GM21619 (cell line): ENCODE data around the gene GGA1.
"Not testable (repeated sequence)": the region's sequence is repeated elsewhere in the genome, so short reads cannot be mapped to it uniquely, and the experiment has no call there.

Experiments
- ATAC-seq: cut with Tn5 transposase; IDR thresholded peaks from one replicate; pipeline ENCODE4 v1.9.1; 2021; ENCODE audit not compliant: unreplicated experiment

GGA1 gene

DNA sequence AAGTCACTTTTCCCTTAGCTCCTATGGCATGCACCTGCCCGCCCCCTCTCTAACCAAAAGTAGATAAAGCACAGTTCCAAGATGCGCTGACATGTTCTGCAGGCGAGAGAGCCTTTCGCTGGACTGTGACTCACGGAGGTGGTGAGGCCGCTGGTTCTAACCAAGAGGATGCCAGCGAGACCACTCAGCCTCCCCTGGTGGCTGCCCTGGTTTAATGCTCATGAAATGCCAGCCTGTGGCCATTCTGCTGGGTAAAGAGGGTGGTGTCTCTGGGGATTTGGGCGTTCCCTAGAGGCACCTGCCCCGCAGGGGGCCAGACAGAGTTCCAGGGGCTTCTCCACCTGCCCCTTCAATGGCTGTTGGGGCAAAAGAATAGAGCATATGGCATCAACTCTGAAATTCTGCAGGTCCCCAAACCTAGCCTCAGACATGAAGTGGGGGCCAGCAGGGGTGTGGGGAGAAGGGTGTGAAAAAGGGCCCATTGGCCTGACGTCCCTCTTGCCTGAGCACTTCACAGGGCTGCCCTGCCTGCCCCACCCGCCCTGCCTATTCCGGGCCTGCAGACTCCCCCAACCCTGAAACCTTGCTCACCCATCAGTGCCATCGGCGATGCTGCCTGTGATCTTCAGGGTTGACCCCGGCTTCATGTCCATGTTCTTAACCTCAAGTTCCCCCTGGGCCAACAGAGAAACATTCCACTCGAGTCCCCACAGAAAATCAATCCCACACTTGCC lies 37.2 kb upstream of the GGA1 start:
- ATAC-seq = no peak

GRCh38 chr22:37571992-37572373 lies 36.7 kb upstream of the GGA1 start:
- ATAC-seq = no peak

DNA sequence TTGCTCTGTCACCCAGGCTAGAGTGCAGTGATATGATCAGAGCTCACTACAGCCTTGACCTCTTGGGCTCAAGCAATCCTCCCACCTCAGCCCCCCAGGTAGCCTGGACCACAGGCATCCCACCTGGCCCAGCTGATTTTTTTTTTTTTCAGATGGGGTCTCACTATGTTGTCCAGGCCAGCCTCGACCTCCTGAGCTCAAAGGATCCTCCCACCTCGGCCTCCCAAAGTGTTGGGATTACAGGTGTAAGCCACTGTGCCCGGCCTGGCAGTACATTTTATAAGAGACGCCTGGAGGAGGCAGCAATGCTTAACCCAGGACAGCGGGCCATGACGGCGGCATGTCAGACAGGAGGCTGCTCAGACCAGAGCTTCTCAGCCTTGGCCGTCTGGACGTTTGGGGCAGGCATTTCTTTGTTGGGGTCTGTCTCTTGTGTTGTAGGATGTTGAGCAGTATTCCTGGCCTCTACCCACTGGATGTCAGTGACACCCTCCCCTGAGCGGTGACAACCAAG lies 33.1 kb upstream of the GGA1 start:
- no peak for ATAC-seq

- ATAC-seq = no peak
Observed at GRCh38 chr22:37578002-37578401, 30.6 kb upstream of the GGA1 start.

DNA sequence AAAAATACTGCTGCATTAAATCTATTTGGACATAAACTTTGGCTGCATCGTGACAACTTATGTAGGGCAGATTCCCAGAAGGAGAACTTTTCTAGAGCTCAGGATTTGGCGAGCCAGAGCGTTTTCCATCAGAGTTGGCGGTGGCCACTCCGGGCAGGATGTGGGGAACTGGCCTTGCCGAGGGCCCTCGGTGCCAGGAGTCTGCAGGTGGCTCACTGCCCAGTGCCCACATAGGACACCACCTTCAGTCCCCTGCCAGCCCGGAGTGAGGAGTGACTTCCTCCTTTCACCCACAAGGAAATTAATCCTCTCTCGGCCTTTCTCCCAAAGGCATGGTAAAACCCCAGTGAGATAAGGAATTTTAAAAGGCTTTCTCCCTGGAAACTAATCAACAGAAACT lies 27.1 kb upstream of the GGA1 start:
- no peak for ATAC-seq

DNA sequence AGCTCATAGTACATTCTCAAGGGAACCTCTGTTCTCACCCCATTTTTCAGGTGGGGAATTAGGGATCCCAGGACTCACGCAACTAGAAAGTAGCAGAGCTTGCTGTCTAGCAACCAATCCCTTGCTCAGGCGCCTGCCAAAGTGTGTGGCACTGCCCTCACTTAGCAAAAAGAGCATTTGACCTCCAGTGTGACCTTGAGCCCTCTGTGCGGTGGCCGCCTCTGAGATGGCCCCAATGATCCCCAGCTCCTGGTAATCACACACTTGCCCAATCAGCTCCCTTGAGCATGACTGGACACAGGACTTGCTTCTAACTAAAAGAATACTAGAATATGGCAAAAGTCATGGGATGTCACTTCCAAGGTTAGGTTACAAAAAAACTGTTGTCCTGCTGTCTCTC lies 26.1 kb upstream of the GGA1 start:
- ATAC-seq = no peak

- no peak for ATAC-seq
Observed at GRCh38 chr22:37588546-37589215, 20.0 kb upstream of the GGA1 start.

DNA sequence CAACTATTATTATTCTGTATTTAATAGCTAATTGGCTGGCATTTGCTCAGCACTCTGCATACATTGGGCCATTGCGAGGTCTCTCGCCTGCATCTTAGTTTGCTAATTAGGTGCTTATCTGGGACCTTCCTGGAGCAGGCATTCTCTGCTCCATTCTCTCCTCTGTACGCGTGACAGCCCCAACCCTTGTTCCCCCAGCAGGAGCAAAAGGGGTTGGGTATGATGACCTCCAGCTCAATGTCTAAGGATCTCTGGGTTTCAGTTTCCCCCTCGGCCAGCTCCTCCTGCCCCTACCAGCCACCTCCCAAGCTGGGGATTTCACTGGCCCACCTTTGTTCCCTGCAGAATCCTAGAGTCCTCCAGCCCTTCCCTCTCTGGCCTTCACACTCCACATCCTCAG lies 19.0 kb upstream of the GGA1 start:
- no peak for ATAC-seq

DNA sequence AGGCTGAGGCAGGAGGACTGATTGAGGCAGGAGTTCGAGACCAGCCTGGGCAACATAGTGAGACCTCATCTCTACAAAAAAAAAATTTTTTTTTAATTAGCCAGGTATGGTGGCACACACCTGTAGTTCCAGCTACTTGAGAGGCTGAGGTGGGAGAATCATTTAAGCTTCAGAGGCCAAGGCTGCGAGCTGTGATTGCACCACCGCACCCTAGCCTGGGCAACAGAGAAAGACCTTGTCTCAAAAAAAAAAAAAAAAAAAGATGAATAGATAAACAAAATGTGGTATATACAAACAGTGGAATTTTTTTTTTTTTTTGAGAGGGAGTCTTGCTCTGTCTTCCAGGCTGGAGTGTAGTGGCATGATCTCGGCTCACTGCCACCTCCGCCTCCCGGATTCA lies 17.6 kb upstream of the GGA1 start:
- ATAC-seq = not testable (repeated sequence)

GRCh38 chr22:37591823-37592404 lies 16.7 kb upstream of the GGA1 start:
- no peak for ATAC-seq

GRCh38 chr22:37594237-37594636 lies 14.4 kb upstream of the GGA1 start:
- ATAC-seq = no peak

- no peak for ATAC-seq
Observed at GRCh38 chr22:37599153-37599552, 9.5 kb upstream of the GGA1 start.

DNA sequence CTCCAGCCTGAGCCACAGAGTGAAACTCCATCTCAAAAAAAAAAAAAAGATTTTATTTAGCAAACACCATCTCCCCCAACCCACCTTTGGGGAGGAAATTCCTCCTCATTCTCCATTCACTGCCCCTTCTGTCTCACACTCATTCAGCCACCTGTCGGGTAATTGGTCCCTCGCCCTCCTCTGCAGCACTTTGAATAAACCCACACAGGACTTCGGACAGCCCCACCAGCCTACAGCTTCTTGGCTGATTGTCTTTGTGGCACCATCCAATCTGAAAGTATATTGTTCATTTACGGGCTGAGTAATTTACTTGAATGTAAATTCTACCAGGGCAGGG lies 7.5 kb upstream of the GGA1 start:
- no peak for ATAC-seq

DNA sequence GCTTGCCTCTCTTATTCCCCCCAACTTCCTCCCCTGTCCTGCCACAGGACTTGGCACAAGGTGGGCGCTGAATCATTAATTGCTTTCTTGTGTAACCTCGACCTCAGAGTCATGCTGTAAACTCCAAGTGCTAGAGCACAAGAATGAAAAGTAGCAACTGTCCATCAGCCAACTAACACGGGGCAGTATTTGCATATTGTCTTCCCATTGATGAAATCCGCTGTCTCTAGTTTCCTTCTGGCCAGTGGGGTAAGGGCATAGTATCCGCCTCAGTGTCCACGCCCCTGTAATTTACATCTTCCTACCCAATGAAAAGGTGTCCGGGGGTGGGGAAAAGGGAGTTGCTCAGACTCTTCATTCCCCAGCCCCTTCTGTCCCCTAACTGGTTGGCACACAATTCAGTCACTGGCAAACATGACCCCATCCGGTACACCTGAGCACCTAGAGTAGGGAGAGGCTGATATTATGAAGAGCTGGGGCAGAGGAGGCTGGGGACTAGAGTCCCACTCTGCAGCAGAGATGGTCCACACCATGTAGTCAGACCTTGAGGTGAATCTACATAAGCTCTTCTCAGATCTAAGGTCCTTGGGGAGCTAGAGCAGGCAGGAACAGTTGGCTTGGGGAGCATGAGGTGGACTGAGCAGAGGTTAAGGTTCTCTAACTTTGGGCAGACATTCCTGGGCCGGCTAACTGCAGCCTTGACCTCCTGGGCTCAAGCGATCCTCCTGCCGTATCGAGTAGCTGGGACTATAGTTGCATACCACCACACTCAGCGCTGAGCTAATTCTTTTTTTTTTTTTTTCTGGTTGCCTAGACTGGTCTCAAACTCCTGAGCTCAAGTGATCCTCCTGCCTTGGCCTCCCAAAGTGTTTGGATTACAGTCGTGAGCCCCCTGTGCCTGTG lies 6.8 kb upstream of the GGA1 start:
- ATAC-seq = no peak

- ATAC-seq = not testable (repeated sequence)
Observed at GRCh38 chr22:37602546-37603277, 5.9 kb upstream of the GGA1 start.

DNA sequence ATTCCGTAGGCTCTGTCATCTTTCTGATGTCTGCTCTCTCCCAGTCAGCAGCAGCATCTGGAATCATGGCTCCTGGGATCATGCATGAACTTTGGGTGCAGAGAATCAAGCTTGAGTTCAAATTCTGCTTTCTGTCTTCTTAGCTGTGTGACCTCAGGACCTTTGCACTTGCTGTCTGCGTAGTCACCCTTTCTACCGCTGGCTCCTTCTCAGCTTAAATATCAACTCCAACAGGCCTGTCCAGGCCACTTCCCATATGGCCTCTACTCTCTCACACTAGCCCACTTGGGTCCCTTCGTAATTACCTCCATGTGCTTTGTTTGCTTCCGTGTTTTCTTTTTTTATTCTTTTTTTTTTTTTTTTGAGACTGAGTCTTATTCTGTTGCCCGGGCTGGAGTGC lies 4.6 kb upstream of the GGA1 start:
- no peak for ATAC-seq

- no peak for ATAC-seq
Observed at GRCh38 chr22:37604875-37605274, 3.8 kb upstream of the GGA1 start.

GRCh38 chr22:37607010-37607934 lies 1.4 kb upstream of the GGA1 start:
- ATAC-seq = no peak

GRCh38 chr22:37607935-37608476 lies 628 bp upstream of the GGA1 start:
- peak; percentile 3 for ATAC-seq
